Measurements from ENCODE around the gene RASSF8.

Gene RASSF8

DNA sequence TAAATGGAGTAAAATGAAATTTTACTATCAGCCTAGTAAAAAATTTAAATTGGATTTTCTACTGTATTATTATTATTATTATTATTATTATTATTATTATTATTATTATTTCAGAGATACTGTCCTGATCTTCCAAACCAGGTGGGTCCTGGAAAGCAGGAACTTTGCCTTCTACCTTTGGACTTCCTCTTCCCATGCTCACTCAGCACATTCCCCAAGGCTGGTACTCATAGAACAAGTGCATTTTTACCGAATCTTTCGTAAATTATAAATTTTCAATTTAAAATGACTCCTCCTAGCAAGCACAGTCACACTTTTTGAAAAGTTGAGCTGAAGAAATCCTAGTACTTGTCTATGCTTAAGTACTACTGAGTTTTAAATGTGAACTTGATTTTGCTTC, 136.7 kb downstream of the RASSF8 start:
- H3K4me2 ChIP-seq (ENCODE audit: low read length), result no peak overlapping the region
- no peaks in the 10 kb centered on the region for H4K20me1 ChIP-seq (ENCODE audit: insufficient read depth, low read length)
- no peak overlapping the region for H2AFZ ChIP-seq (ENCODE audit: low read depth, low read length)
- H3K36me3 ChIP-seq (replicated peaks; ENCODE audit: low read depth, low read length), result no peaks in the 10 kb centered on the region
- peaks cover 14% of the 10 kb centered on the region for H3K27me3 ChIP-seq (ENCODE audit: low read depth, low read length)
- H3K9ac ChIP-seq (ENCODE audit: low read length), result no peak overlapping the region
- TF ChIP-seq, protein P1, sequence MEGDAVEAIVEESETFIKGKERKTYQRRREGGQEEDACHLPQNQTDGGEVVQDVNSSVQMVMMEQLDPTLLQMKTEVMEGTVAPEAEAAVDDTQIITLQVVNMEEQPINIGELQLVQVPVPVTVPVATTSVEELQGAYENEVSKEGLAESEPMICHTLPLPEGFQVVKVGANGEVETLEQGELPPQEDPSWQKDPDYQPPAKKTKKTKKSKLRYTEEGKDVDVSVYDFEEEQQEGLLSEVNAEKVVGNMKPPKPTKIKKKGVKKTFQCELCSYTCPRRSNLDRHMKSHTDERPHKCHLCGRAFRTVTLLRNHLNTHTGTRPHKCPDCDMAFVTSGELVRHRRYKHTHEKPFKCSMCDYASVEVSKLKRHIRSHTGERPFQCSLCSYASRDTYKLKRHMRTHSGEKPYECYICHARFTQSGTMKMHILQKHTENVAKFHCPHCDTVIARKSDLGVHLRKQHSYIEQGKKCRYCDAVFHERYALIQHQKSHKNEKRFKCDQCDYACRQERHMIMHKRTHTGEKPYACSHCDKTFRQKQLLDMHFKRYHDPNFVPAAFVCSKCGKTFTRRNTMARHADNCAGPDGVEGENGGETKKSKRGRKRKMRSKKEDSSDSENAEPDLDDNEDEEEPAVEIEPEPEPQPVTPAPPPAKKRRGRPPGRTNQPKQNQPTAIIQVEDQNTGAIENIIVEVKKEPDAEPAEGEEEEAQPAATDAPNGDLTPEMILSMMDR (IDR thresholded peaks at IDR 0.05; ENCODE audit: low read depth, low read length), result no peak
- no peak for TF ChIP-seq EZH2phosphoT487 (IDR thresholded peaks at IDR 0.05; ENCODE audit: low read depth)
- H3K4me1 ChIP-seq (ENCODE audit: low read length), result peaks cover 10% of the 10 kb centered on the region
- H3K27ac ChIP-seq (ENCODE audit: low read length), result no peak overlapping the region
- H3K9me3 ChIP-seq (ENCODE audit: insufficient read depth, low read length), result no peaks in the 10 kb centered on the region
- H3K4me3 ChIP-seq (ENCODE audit: low read length), result no peak overlapping the region
- H3K79me2 ChIP-seq (ENCODE audit: low read length), result no peaks in the 10 kb centered on the region

DNA sequence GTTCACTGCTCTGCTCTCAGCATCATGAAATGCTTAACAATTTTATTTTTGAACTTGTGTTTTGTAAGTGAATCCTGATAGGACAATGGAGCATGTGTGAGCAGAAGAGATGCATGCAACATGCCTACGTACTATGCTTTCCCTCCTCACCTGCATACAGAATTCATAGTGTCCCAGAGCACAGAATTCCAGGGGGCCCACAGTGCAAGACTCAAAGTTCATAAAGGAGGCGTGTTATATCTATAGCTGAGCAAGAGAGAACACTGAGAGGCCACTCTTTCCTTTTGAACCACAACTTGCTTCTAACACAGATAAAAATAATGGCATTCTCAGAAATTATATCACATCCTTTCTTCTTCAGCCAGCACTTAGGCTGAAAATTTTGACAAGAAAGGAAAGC, 137.6 kb downstream of the RASSF8 start:
- no peak overlapping the region for H2AFZ ChIP-seq (ENCODE audit: low read depth, low read length)
- no peak overlapping the region for H3K9ac ChIP-seq (ENCODE audit: low read length)
- no peaks in the 10 kb centered on the region for H4K20me1 ChIP-seq (ENCODE audit: insufficient read depth, low read length)
- peaks cover 10% of the 10 kb centered on the region for H3K4me1 ChIP-seq (ENCODE audit: low read length)
- H3K4me3 ChIP-seq (ENCODE audit: low read length), result no peak overlapping the region
- H3K4me2 ChIP-seq (ENCODE audit: low read length), result no peak overlapping the region
- H3K36me3 ChIP-seq (replicated peaks; ENCODE audit: low read depth, low read length), result no peaks in the 10 kb centered on the region
- H3K27me3 ChIP-seq (ENCODE audit: low read depth, low read length), result peaks cover 10% of the 10 kb centered on the region
- TF ChIP-seq, protein P1 (IDR thresholded peaks at IDR 0.05; ENCODE audit: low read depth, low read length), result no peak
- TF ChIP-seq EZH2phosphoT487 (IDR thresholded peaks at IDR 0.05; ENCODE audit: low read depth), result no peak
- H3K79me2 ChIP-seq (ENCODE audit: low read length), result no peaks in the 10 kb centered on the region
- H3K9me3 ChIP-seq (ENCODE audit: insufficient read depth, low read length), result no peaks in the 10 kb centered on the region
- H3K27ac ChIP-seq (ENCODE audit: low read length), result no peak overlapping the region

DNA sequence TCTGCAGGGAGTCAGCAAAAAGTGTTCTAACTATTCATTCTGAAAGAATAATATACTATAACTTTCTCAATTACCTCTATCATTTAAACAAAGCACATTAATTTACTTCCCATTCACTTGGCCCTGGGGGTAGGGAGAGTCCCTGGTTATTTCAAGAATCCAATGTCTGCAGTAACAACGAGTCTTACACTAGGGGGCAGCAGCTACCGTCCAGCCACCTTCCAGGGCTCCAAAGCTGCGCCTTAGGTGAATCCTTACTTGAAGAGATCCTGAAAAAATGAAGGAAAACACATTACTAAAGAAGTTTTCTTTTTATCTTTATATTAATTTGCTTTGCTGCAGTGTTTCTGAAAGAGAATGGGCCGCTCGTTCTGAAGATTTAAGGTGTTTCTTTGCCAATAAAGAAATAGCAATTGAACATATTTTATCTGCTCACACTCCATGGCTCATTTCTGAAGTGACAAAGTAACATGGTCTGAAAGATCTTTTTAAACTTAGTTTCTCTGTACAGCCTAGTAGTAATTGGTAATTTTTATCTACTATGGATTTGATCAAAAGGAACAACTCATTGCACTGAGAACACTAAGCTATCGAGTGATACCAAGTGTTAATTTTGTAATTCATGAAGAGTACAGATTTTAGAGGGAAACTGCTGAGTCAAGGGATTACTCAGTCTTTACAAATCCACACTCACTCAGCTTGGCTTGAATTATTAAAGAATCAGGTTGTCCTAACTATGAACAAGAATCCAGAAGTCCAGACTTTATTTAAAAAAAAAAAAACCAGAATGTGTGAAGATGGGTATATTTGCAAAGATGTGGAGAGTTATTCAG, 138.8 kb downstream of the RASSF8 start:
- H3K36me3 ChIP-seq (replicated peaks; ENCODE audit: low read depth, low read length), result no peaks in the 10 kb centered on the region
- H3K4me2 ChIP-seq (ENCODE audit: low read length), result peak overlapping the region; percentile 23
- no peaks in the 10 kb centered on the region for H3K9me3 ChIP-seq (ENCODE audit: insufficient read depth, low read length)
- H2AFZ ChIP-seq (ENCODE audit: low read depth, low read length), result no peak overlapping the region
- H3K27ac ChIP-seq (ENCODE audit: low read length), result no peak overlapping the region
- H3K4me1 ChIP-seq (ENCODE audit: low read length), result peaks cover 10% of the 10 kb centered on the region
- no peak overlapping the region for H3K9ac ChIP-seq (ENCODE audit: low read length)
- no peak overlapping the region for H3K4me3 ChIP-seq (ENCODE audit: low read length)
- TF ChIP-seq, protein P1 (IDR thresholded peaks at IDR 0.05; ENCODE audit: low read depth, low read length), result peak; percentile 94
- no peak for TF ChIP-seq EZH2phosphoT487 (IDR thresholded peaks at IDR 0.05; ENCODE audit: low read depth)
- H4K20me1 ChIP-seq (ENCODE audit: insufficient read depth, low read length), result no peaks in the 10 kb centered on the region
- H3K27me3 ChIP-seq (ENCODE audit: low read depth, low read length), result peaks cover 22% of the 10 kb centered on the region
- H3K79me2 ChIP-seq (ENCODE audit: low read length), result no peaks in the 10 kb centered on the region

DNA sequence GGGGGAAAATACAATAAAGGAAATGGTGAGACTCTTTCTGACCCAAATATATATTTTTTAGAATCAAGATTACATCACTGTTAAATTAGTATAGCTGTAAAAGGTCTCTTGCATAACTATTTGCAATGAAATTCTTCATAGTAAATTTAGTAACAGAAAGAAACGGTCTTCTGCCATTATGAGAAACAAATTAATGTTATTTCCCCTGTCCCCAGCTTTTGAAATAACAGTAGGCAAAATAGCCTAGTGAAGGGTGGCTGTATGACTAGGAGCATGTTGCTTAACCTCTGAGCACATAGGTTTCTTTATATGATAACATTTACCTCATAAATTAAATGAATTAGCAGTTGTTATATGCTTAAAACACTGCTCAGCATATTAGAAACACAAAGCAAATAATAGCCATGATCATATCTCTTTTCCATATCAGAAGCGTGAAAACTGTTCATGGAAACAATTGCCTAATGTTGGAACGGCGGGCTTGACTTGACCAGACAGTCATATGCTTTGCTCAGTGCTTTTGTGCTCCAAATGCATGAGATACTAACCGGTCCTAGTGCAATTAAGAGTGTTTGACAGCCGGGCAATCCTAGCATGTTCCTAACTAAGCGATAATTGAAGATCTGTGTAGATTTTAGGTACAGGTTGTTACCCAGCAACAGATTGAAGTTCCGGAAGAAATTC, 142.3 kb downstream of the RASSF8 start:
- no peaks in the 10 kb centered on the region for H4K20me1 ChIP-seq (ENCODE audit: insufficient read depth, low read length)
- H2AFZ ChIP-seq (ENCODE audit: low read depth, low read length), result no peak overlapping the region

More for the DNA sequence above, 142.3 kb downstream of the RASSF8 start:
- no peaks in the 10 kb centered on the region for H3K36me3 ChIP-seq (replicated peaks; ENCODE audit: low read depth, low read length)
- H3K4me1 ChIP-seq (ENCODE audit: low read length), result peaks cover 10% of the 10 kb centered on the region
- H3K79me2 ChIP-seq (ENCODE audit: low read length), result no peaks in the 10 kb centered on the region
- H3K9ac ChIP-seq (ENCODE audit: low read length), result no peak overlapping the region
- H3K4me3 ChIP-seq (ENCODE audit: low read length), result no peak overlapping the region
- H3K27ac ChIP-seq (ENCODE audit: low read length), result no peak overlapping the region
- no peak overlapping the region for H3K4me2 ChIP-seq (ENCODE audit: low read length)
- H3K9me3 ChIP-seq (ENCODE audit: insufficient read depth, low read length), result no peaks in the 10 kb centered on the region
- H3K27me3 ChIP-seq (ENCODE audit: low read depth, low read length), result peaks cover 25% of the 10 kb centered on the region
- TF ChIP-seq, protein P1 (IDR thresholded peaks at IDR 0.05; ENCODE audit: low read depth, low read length), result no peak
